Uterus (tissue), 2 donors: Measurements from ENCODE around the gene COL1A1.

Experiments
- POLR2A ChIP-seq, 2 donors: fragments of 450-650 bp; IDR thresholded peaks; one replicate each; pipeline ENCODE4 v1.6.1; 2016; ENCODE audit warnings: antibody characterized with exemption in 2 of 2, mild to moderate bottlenecking in 1 of 2, moderate library complexity in 1 of 2
- TF ChIP-seq, protein P1 (sequence below), 4 experiments: fragments of 200-600 bp in 2 of 4; fragments of 450-650 bp in 2 of 4; sonication (generic) in 2 of 4; IDR thresholded peaks; one replicate each; pipeline ENCODE4 v1.5.1; 2016 to 2019; ENCODE audit warnings: antibody characterized with exemption in 4 of 4, mild to moderate bottlenecking in 2 of 4, moderate library complexity in 1 of 4

- TF ChIP-seq, protein P1, sequence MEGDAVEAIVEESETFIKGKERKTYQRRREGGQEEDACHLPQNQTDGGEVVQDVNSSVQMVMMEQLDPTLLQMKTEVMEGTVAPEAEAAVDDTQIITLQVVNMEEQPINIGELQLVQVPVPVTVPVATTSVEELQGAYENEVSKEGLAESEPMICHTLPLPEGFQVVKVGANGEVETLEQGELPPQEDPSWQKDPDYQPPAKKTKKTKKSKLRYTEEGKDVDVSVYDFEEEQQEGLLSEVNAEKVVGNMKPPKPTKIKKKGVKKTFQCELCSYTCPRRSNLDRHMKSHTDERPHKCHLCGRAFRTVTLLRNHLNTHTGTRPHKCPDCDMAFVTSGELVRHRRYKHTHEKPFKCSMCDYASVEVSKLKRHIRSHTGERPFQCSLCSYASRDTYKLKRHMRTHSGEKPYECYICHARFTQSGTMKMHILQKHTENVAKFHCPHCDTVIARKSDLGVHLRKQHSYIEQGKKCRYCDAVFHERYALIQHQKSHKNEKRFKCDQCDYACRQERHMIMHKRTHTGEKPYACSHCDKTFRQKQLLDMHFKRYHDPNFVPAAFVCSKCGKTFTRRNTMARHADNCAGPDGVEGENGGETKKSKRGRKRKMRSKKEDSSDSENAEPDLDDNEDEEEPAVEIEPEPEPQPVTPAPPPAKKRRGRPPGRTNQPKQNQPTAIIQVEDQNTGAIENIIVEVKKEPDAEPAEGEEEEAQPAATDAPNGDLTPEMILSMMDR (IDR thresholded peaks at IDR 0.05), result no peak
- TF ChIP-seq POLR2A (IDR thresholded peaks at IDR 0.05), result no peak
These were observed 6.2 kb downstream of the COL1A1 start for GRCh38 chr17:50194934-50195865.
